Common myeloid progenitor, CD34-positive (primary cell): ENCODE measurements around the gene ZNF622.

ENCODE experiments used
- CTCF ChIA-PET: fragments of 350-600 bp; sonication (Branson Sonifier 250); formaldehyde crosslinking; loops from one replicate; lab custom pipeline; 2021; ENCODE audit warnings: antibody characterized with exemption; lab: Charles Lee
- POLR2A ChIA-PET: fragments of 350-600 bp; sonication (Branson Sonifier 250); formaldehyde crosslinking; loops from one replicate; lab custom pipeline; 2021; ENCODE audit warnings: antibody characterized with exemption; lab: Charles Lee
- DNase-seq, 3 donors: peaks; one replicate each; pipeline versions ENCODE4 v3.0.0 to v3.0.0-alpha.2; 2013
- H3K27ac ChIP-seq, 2 experiments: 1 replicate in 1 of 2; 2 replicates in 1 of 2; pipeline ENCODE4 v1.7.0; 2013; ENCODE audit warnings: inconsistent platforms in 2 of 2, low read length in 2 of 2, mild to moderate bottlenecking in 2 of 2, low read depth in 1 of 2, moderate library complexity in 1 of 2; ENCODE audit not compliant: severe bottlenecking in 2 of 2, insufficient read depth in 1 of 2, poor library complexity in 1 of 2
- H3K27me3 ChIP-seq, 5 experiments: replicated peaks in 2 of 5; 1 replicate in 3 of 5; 2 replicates in 2 of 5; pipeline versions ENCODE4 v1.6.1 to v1.7.0; 2013; ENCODE audit warnings: low read length in 4 of 5, mild to moderate bottlenecking in 2 of 5, moderate library complexity in 2 of 5, inconsistent platforms in 1 of 5; ENCODE audit not compliant: insufficient read depth in 5 of 5, control insufficient read depth in 4 of 5
- H3K36me3 ChIP-seq, 4 experiments: 1 replicate in 2 of 4; 2 replicates in 2 of 4; pipeline versions ENCODE4 v1.6.1 to v1.7.0; 2013; ENCODE audit warnings: low read length in 3 of 4, control low read depth in 1 of 4, mild to moderate bottlenecking in 1 of 4; ENCODE audit not compliant: control insufficient read depth in 4 of 4, insufficient read depth in 4 of 4
- H3K4me1 ChIP-seq, 4 experiments: 1 replicate in 3 of 4; 2 replicates in 1 of 4; pipeline versions ENCODE4 v1.6.1 to v1.7.1; 2013; ENCODE audit warnings: low read length in 3 of 4, mild to moderate bottlenecking in 3 of 4, control low read depth in 1 of 4, inconsistent platforms in 1 of 4, moderate library complexity in 1 of 4; ENCODE audit not compliant: control insufficient read depth in 4 of 4, insufficient read depth in 4 of 4; ENCODE audit errors: control extremely low read depth in 1 of 4
- H3K4me3 ChIP-seq, 7 experiments: 1 replicate in 4 of 7; 2 replicates in 3 of 7; pipeline versions ENCODE4 v1.5.1 to v1.7.0; 2013; ENCODE audit warnings: mild to moderate bottlenecking in 7 of 7, low read length in 6 of 7, moderate library complexity in 6 of 7, inconsistent platforms in 2 of 7, low read depth in 2 of 7, control low read depth in 1 of 7; ENCODE audit not compliant: insufficient read depth in 4 of 7, control insufficient read depth in 1 of 7; ENCODE audit errors: extremely low read depth in 1 of 7
- H3K9me3 ChIP-seq, 5 experiments: 1 replicate in 4 of 5; 2 replicates in 1 of 5; pipeline versions ENCODE4 v1.6.1 to v1.7.1; 2013; ENCODE audit warnings: low read length in 4 of 5, mild to moderate bottlenecking in 2 of 5, inconsistent platforms in 1 of 5, low read depth in 1 of 5, moderate library complexity in 1 of 5; ENCODE audit not compliant: control insufficient read depth in 4 of 5, insufficient read depth in 2 of 5; ENCODE audit errors: control extremely low read depth in 1 of 5
- WGBS: methylation state at CpG from one replicate; pipeline ENCODE4 v1.1.5; 2013; ENCODE audit not compliant: insufficient coverage; 5-methylcytosine and 5-hydroxymethylcytosine counted together

ZNF622 gene

DNA sequence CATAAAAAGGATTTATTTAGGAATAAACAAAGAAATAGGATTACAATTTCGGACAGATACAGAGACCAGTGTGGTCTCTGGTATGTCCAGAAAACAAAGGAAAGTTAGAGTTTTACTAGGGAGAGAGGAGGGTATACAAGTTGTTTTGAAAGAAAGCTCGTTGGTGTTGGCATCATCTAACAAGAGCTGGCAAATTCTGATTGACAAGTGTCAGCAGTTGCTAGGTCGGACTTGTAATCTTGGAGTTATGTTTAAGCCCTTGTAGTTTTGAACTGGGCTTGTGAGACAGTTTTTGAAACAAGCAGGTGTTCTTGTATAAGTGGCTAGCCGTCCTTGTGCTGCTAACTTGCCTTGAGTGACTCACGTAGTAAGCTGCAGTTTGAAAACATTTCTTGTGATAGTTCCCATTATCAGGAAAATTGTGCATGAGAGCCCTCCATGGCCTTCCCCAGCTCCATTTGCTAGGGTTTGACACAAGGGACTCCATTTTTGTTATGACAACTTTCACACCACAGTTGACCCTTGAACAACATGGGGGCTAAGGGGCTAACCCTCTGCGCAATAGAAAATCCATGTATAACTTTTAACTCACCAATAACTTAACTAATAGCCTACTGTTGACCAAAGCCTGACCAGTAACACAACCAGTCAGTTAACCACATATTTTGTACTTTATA, 48.1 kb downstream of the ZNF622 start:
- no peak for DNase-seq
- Histone ChIP-seq H3K27ac (no peak overlapping the region), H3K36me3 (no peaks in the 10 kb centered on the region), H3K4me3 (no peak overlapping the region), H3K9me3 (no peaks in the 10 kb centered on the region), H3K4me1 (no peaks in the 10 kb centered on the region), H3K27me3 (no peaks in the 10 kb centered on the region)
- 90% methylated on average over 4 of the region's 6 CpGs for WGBS
- POLR2A ChIA-PET: no interaction called here
- CTCF ChIA-PET: no interaction called here

DNA sequence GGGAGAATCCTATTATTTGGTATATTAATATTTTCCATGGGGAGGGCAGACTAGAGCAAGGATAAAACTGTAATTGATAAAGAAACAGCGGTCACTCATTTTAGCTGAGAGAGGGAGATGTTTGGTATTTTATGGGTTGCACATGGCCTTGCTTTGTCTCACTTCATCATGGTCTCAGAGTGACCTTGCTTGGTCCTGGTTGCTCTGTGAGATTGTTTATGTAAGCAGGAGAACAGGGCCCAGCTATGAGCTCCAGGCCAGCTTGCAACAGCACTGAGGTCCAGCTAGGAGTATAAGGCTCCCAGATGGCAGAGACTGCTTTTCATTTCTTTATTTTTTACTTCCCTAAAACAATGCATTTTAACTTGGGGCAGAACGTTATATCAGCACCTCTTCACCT, 50.7 kb downstream of the ZNF622 start:
- H3K9me3 ChIP-seq: no peaks in the 10 kb centered on the region
- DNase-seq: no peak
- ChIA-PET POLR2A (no interaction called here), CTCF (no interaction called here)
- H3K27me3 ChIP-seq: no peaks in the 10 kb centered on the region
- no peaks in the 10 kb centered on the region for H3K4me1 ChIP-seq
- no peak overlapping the region for H3K27ac ChIP-seq
- 44% methylated on average over 1 of the region's 2 CpGs for WGBS
- no peaks in the 10 kb centered on the region for H3K36me3 ChIP-seq
- H3K4me3 ChIP-seq: no peak overlapping the region

- Histone ChIP-seq H3K27me3 (no peaks in the 10 kb centered on the region), H3K27ac (no peak overlapping the region), H3K9me3 (no peaks in the 10 kb centered on the region), H3K4me3 (no peak overlapping the region), H3K4me1 (no peaks in the 10 kb centered on the region), H3K36me3 (no peaks in the 10 kb centered on the region)
- no peak for DNase-seq
- POLR2A ChIA-PET: no interaction called here
- CTCF ChIA-PET: no interaction called here
- WGBS: 82% methylated on average over 1 of the region's 1 CpG
Measured at GRCh38 chr5:16413166-16413860, 52.3 kb downstream of the ZNF622 start.

- no peaks in the 10 kb centered on the region for H3K4me1 ChIP-seq
- no peak overlapping the region for H3K27ac ChIP-seq
- ChIA-PET POLR2A (no interaction called here), CTCF (no interaction called here)
- DNase-seq: no peak
- no peaks in the 10 kb centered on the region for H3K36me3 ChIP-seq
- no peaks in the 10 kb centered on the region for H3K27me3 ChIP-seq
- H3K4me3 ChIP-seq: no peak overlapping the region
- H3K9me3 ChIP-seq: no peaks in the 10 kb centered on the region
Measured at GRCh38 chr5:16412556-16412955, 53.0 kb downstream of the ZNF622 start.

GRCh38 chr5:16411741-16412455, 53.7 kb downstream of the ZNF622 start:
- Histone ChIP-seq H3K4me3 (no peak overlapping the region), H3K27me3 (no peaks in the 10 kb centered on the region), H3K9me3 (no peaks in the 10 kb centered on the region), H3K4me1 (no peaks in the 10 kb centered on the region), H3K36me3 (no peaks in the 10 kb centered on the region), H3K27ac (no peak overlapping the region)
- POLR2A ChIA-PET: no interaction called here
- 100% methylated on average over 1 of the region's 3 CpGs for WGBS
- DNase-seq: no peak
- CTCF ChIA-PET: no interaction called here

DNA sequence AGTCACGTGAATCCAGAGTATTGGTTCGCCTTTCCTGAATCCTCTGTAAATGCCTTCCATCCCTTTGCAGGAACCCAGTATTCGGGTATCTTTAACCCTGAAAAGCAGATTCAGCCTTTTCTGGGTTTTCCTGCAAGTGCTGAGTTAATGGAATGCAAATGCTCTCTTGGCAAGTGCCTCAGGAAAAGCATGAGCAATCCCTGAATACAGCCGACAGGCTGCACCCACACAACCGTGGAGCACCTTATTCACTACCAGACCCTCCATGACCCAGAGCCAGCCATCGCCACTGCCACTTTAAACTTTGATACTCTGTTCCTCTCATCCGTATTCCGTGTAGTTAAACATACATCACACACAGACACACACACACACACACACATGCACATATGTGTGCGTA, 54.4 kb downstream of the ZNF622 start:
- Histone ChIP-seq H3K4me1 (no peaks in the 10 kb centered on the region), H3K27me3 (no peaks in the 10 kb centered on the region), H3K4me3 (no peak overlapping the region), H3K9me3 (no peaks in the 10 kb centered on the region), H3K27ac (no peak overlapping the region), H3K36me3 (no peaks in the 10 kb centered on the region)
- no peak for DNase-seq
- ChIA-PET CTCF (no interaction called here), POLR2A (no interaction called here)
- 94% methylated on average over 7 of the region's 9 CpGs for WGBS

- no peak for DNase-seq
- no peaks in the 10 kb centered on the region for H3K9me3 ChIP-seq
- ChIA-PET CTCF (no interaction called here), POLR2A (no interaction called here)
- no peaks in the 10 kb centered on the region for H3K4me1 ChIP-seq
- 100% methylated on average over 2 of the region's 2 CpGs for WGBS
- H3K27ac ChIP-seq: no peak overlapping the region
- no peaks in the 10 kb centered on the region for H3K27me3 ChIP-seq
- no peak overlapping the region for H3K4me3 ChIP-seq
- H3K36me3 ChIP-seq: no peaks in the 10 kb centered on the region
Measured at GRCh38 chr5:16410338-16410737, 55.3 kb downstream of the ZNF622 start.
